DLD1 (cell line): ENCODE results near the gene LRP8.

ENCODE experiments used
- in situ Hi-C: cut with HindIII; loops from 2 replicates; pipeline ENCODE4 v1.10.0; 2017; ENCODE audit warnings: low sequenced_read_pairs

LRP8 gene

DNA sequence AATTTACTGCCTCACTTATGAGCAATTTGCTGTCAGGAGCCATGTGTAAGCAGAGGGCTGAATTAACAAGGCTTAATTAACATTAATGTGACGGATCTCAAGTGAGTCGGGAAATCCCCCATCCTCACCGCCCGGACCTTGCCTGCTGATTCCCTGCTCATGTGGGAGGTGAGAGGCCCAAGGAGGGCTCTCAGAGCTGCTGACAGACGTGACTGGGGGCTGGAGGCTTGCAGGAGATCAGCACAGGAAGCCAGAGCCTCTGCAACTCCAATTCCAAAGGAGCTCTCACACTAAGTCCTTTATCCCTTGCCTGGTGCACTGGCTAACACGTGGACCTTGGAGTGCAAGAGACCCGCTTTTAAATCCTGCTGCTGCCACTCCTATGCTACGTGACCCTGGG, 19.4 kb downstream of the LRP8 start:
- in situ Hi-C loops: no loop called here

DNA sequence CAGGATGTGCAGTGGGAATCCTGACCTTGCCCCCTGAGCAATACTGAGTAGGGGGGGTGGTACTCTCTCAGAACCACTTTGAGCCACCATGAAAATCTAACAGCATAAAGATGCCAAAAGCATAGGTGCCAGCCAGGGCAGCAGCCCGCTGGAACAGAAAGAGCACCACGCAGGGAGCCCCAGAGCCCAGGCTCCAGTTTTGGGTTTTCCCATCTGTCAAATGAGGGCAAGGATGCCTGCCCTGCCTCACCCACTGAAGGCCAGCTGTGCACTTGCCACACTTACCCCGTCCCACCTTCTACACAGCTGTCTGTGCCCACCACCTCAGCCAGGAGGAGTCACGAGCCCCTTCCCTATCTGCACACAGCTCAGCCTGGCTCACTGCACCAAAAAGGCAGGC, 20.8 kb downstream of the LRP8 start:
- in situ Hi-C loops: no loop called here

DNA sequence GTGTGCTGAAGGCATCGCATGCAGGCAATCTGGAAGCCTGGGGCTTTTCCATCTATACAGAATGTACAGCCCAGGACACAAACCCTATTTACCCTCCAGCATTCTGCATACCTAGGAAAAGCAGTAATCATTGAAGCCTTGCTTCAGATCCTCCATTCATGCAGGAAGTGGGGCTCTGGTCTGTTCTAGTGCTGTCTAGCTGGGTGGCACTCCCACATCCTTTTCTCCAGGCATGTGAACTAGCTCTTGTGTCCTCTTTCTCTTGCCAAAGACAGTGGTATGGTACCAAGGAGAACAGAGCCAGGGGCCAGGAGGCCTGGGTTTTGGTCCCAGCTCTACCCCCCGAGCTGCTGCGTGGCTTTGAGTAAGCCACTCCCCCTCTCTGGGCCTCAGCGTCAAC, 21.7 kb downstream of the LRP8 start:
- in situ Hi-C loops: no loop called here

DNA sequence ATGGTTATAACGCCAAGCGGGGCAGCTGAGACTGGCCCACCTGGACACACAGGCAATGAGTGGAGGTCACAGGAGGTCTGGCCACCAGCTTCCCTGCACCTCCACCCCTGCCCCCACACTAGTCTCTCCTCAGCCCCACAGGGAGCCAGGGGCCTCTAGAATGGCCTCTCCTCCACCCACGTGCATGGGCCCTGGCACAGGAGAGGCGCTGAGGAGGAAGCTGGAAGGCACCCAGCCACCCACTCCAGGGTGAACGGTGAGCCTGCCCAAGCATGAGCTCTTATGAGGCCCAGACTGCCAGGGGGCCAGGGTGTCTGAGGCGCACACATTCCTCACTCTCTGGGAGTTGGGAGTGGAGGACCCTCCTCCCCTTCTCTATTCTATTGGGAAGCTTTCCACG, 22.2 kb downstream of the LRP8 start:
- in situ Hi-C loops: no loop called here

- in situ Hi-C loops: no loop called here
Measured at GRCh38 chr1:53304527-53304926, 23.3 kb downstream of the LRP8 start.

DNA sequence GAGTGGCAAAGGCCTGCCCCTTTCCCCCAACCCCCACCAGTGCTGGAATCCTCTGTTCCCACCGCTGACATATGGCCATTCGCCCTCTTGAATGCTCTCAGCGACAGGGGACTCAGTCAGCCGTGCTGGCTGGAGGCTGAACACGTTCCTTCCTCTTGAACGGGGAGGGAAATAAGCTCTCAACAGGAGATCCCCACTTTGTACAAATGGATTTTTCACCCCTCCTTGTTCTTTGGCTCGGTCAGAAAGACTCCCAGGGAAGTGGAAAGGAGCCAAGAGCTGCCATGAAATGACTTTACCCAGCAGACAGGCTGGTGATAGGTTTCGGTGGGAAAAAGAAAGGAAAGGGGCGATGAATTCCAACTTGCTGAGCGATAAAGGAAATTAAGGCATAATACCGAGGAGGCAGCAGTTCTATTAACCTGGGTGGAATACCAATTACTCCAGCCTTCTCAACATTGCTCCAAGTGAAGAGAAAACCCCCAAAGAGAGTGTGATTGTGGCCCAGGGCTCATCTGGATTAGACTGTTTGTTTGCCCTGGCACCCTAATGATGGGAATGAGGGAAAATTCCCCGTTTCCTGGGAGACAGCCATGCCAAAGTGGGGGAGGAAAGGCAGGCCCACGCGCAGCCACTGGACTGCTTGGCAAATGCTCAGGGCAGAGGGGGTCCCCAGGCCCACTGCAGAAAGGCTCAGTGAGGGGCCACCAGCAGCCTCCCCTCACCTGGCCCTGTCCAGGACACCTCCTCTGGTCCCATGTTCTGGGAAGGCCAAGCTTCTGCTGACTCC, 23.9 kb downstream of the LRP8 start:
- in situ Hi-C loops: no loop called here

DNA sequence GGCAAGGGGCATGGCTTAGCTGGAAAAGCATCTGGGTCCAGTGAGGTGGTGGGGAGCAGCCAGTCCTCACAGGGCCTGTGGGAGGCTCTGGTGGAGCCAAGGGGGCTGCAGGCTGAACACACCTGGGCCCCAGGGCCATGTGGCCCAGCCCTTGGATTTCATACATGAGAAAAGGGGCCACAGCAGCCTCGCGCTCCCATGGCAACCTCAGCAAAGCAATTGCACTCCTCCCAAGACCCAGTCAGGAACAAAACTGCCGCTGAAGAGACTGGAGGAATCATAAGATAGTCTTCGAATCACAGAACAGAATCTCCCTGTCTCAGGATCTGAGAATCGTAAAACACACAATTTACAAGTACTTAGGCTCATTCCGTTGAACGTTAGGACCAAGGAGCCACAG, 24.6 kb downstream of the LRP8 start:
- in situ Hi-C loops: no loop called here

DNA sequence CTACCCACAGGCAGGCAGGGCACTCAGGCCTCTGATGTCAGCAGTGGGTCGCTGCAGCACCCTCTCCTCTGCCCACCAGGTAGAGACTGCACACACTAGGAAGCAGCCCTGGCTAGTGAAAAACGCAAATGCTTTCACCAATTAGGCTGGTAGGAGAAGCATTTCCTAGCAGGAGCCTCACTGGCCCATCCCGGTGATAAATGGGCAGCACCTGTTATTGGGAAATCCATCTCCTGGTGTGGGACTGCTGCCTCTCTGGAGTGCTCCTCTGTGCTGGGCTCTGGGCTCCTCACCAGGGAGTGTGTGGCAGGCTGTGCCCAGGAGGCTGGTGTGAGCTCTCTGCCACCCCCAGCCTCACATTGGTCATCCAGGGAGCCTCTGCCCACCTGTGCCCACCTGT, 28.6 kb downstream of the LRP8 start:
- in situ Hi-C loops: loop anchor here (10.0 kb wide), 1 partner anchor 64 kb away; the partner anchor contains the start of gene MAGOH

DNA sequence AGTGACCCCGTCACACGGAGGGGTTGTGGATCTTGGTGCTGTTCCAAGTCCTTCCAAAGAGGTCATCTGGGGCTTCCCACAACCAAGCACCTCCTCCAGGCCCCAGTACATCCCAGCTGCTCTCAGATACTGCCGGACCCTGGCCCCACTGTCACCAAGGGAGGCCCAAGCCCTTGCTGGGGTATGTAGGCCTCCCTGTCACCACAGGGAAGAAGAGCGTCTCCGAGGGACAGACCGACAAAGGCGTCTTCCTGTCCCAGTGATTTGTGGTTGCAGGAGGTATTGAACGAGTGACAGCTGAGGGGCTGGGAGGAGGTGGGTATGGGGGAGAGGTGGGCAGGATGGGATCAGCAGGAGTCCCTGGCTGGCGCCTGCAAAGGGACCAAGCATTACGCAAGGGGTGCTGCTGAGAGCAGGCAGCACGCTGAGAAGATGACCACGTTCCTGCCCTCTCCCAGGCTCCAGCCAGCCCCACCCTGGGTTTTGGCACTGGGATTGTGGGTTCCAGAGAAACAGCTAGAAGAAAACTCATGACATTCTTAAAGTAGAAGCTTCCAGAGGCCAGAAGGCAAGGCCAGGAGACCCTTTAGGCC, 29.7 kb downstream of the LRP8 start:
- in situ Hi-C loops: loop anchor here (10.0 kb wide), 1 partner anchor 63 kb away; the partner anchor contains the start of gene MAGOH

GRCh38 chr1:53297195-53297594, 30.7 kb downstream of the LRP8 start:
- in situ Hi-C loops: loop anchor here (10.0 kb wide), 1 partner anchor 62 kb away; the partner anchor contains the start of gene MAGOH

DNA sequence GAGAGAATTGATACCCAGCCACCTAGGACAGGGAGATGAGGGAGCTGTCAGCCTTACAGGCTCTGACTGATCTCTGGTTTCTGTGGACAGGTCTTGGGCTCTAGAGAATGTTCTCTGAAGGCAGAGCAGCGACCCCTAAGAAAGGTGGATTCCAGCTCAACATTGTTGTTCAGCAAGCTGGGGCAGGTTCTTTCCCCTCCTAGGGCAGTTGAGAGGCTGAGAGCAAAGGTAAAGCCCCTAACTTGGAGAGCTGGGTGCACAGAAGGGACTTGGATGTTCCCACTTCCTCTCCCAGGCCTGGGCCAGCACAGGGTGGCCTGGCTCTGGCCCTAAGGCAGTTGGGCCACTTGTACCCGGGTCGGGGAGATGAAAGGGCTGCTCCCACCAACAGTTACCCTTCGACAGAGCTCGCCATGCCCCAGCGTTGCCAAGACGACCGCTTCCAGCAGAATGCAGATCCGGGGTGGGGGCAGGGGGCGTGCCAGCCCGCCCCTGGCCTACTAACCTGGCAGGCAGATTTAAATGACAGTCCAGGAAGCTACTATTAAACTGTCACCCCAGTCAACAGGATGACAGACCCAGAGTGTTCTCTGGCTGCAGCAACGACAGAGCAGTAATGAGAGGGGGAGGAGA, 31.6 kb downstream of the LRP8 start:
- in situ Hi-C loops: loop anchor here (10.0 kb wide), 1 partner anchor 61 kb away; the partner anchor contains the start of gene MAGOH

- in situ Hi-C loops: loop anchor here (10.0 kb wide), 1 partner anchor 61 kb away; the partner anchor contains the start of gene MAGOH
Measured at GRCh38 chr1:53295726-53296116, 32.1 kb downstream of the LRP8 start.

DNA sequence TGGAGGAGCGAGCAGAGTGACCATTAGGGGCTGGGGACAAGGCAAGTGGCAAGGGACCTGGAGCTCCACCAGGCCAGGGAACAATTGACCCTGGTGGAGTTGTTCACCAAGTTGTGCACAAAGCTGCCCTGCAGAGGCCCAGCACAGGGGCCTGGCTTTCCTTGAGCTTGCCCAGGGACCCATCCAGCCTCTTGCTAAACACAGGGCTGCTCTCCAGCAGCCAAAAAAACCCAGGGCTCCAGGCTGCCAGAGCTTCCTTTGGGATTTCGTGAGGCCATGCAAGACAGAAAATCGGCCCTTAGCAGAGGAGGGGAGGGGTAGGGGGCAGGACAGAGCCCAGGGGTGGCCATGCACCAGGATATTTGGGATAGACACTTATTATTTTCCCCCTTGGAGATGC, 32.6 kb downstream of the LRP8 start:
- in situ Hi-C loops: loop anchor here (10.0 kb wide), 1 partner anchor 60 kb away; the partner anchor contains the start of gene MAGOH

DNA sequence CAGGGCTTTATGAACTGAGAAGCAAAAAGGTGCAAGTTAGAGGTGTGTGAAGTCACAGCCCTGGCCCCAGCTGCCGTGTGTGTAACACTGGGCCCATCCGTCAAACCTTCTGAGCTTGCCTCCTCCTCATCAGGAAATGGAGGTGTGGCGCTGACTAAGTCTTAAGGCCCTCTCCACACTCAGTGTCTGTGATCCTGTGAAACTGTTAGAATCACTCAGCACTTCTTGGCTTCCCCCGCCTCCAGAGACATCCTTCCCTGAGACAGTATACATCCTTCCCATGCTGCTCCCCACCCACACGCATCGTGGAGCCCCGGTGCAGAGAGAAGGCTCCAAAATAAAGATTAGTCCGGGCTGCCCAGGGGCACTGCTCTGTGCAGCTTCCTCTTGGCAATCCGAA, 33.3 kb downstream of the LRP8 start:
- in situ Hi-C loops: loop anchor here (10.0 kb wide), 1 partner anchor 60 kb away; the partner anchor contains the start of gene MAGOH

DNA sequence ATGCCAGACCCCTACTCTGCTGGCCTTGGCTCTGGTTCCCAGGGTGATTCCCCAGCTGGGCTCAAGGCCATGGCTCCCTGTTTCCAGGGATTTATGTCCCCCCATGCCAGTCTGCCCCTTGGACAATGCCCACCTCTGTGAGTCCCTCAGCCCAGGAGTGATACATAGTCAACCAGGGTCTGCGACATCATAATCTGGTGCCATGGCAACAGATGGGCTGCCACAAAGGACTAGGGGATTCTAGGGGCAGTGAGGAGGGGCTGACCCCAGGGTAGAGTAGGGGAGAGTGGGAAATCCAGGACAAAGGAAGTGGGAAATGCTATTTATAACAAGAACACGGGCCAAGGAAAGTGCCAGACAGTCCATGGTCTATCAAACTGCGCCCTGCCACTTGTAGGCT, 33.8 kb downstream of the LRP8 start:
- in situ Hi-C loops: loop anchor here (10.0 kb wide), 1 partner anchor 59 kb away; the partner anchor contains the start of gene MAGOH

- in situ Hi-C loops: loop anchor here (10.0 kb wide), 1 partner anchor 58 kb away; the partner anchor contains the start of gene MAGOH
Measured at GRCh38 chr1:53293123-53293522, 34.7 kb downstream of the LRP8 start.

DNA sequence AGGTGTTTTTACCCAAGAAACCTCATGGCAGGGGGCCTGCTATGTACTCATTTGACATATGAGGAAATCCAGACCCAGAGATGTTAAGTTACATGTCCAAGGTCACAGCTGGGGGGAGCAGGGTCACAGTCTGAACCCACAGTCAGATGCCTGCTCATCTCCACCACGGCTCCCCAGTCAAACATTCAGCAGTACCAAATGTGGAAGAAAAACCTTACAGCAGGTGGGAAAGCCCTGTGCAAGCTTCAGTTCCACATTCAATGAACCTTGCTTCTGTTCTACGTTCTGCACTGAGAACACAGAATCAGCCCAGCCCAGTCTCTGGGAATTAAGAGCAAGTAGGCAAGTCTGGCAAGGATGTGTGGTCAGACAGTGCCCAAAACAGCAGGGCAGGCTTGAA, 35.2 kb downstream of the LRP8 start:
- in situ Hi-C loops: loop anchor here (10.0 kb wide), 1 partner anchor 58 kb away; the partner anchor contains the start of gene MAGOH

GRCh38 chr1:53291574-53291973, 36.3 kb downstream of the LRP8 start:
- in situ Hi-C loops: loop anchor here (10.0 kb wide), 1 partner anchor 57 kb away; the partner anchor contains the start of gene MAGOH

- in situ Hi-C loops: no loop called here
Measured at GRCh38 chr1:53288790-53289429, 39.0 kb downstream of the LRP8 start.

DNA sequence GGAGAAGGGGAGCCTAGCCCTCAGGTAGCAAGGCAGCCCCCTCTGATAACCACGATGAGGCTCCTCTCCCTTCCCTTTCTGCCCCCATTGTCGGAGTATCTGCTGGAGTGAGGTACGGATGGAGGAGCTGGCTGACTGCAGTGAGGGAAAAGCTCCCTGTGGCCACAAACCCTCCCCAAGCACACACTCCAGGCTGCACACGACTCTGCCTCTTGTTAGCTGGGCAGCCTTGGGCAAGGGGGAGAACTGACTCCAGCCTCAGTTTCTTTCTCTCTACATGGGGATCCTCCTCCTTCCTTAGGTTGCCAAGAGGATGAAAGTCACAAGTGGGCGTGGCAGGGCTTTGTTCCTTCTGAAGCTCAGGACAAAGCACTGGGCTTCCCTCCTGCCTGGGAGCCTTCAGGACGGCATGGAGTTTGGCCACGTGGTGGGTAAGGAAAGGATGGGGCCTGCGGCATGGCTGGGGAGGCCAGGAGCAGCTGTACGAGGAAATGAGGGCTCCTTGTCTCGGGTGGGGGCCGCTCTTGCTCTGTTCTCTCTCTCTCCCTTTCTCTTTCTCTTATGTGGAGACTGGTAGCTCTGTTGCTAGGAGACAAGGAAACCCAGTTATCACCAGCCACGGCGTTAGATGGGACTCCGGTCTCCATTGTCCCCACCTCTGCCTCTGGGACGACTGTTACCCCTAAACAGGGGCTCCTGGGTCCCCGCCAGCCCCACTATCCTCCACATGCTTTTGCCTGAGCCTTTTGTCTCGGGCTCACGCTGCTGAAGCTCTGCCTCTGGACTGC, 39.7 kb downstream of the LRP8 start:
- in situ Hi-C loops: no loop called here
